Measurements from ENCODE around the gene SPDYE2. TPM values are rescaled to one million over a fixed set of nuclear protein-coding genes. Genes with fewer than 3 reads are reported as not detected.
"Not testable (repeated sequence)": the region's sequence is repeated elsewhere in the genome, so short reads cannot be mapped to it uniquely, and the experiment has no call there.

The SPDYE2 gene
- total RNA-seq, 1 donor from 2014 or later: not detected

DNA sequence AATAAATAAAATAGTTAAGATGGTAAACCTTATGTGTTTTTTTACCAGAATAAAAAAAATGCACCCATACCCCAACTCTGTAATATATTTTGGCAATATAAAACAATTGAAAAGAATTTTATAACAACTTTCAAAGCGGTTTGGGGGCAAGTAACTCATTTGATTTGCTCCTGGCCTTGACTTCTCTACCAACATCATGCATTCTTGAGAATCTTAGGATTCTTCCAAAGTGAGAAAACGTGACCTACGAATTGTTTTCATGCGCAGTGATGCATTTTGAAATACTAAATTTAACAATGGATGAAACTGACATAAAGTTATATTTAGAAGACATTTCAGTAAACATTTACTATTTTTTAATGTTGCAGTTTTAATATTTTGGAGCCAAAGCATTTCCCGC lies 30.2 kb upstream of the SPDYE2 start:
- H3K27me3 Mint-ChIP-seq; H3K36me3 Mint-ChIP-seq (ENCODE audit: insufficient read depth); H3K4me1 Mint-ChIP-seq (ENCODE audit: low read depth): not testable (repeated sequence)

DNA sequence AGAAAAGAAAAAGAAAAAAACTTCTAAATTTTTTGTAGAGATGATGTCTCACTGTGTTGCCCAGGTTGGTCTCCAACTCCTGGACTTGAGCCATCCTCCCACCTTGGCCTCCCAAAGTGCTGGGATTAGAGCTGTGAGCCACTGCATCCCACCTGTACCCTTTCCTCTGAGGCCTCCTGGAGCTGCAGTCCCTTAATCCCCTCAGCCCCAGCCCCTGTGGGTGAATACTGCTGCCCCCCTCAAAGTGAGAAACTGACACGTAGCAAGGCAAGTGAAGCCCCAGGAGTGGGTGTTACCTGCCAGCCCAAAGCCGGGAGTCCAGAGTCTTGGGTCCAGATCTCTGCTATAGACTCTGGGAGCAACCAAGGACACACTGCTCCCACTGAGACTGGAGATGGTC lies 26.2 kb upstream of the SPDYE2 start:
- H3K9me3 Mint-ChIP-seq (ENCODE audit: low read depth); H3K27me3 Mint-ChIP-seq; H3K27ac Mint-ChIP-seq; H3K36me3 Mint-ChIP-seq (ENCODE audit: insufficient read depth); H3K4me1 Mint-ChIP-seq (ENCODE audit: low read depth); DNase-seq (ENCODE audit: low spot score, unreplicated experiment); H3K4me3 Mint-ChIP-seq (ENCODE audit: low read depth): not testable (repeated sequence)

More for the DNA sequence above, 30.2 kb upstream of the SPDYE2 start:
- H3K27ac Mint-ChIP-seq; H3K4me3 Mint-ChIP-seq (ENCODE audit: low read depth); H3K9me3 Mint-ChIP-seq (ENCODE audit: low read depth); DNase-seq (ENCODE audit: low spot score, unreplicated experiment): not testable (repeated sequence)

DNA sequence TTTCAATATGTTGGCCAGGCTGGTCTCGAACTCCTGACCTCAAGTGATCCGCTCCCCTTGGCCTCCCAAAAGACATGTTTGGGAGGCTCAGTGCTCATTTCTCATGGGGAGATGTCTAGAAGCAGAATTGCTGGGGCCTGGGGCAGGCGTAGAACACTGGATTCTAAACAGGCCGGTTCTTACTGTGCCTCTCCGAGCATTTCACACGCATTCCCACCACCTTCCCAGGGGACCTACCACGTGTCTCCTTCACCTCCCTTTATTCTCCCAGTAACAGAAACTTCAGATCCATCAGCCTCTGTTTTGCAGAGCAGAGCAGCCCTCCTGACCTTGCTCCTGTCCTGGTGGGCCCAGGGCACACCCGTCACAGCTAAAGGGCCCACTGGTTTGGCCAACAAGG lies 23.8 kb upstream of the SPDYE2 start:
- not testable (repeated sequence) for H3K36me3 Mint-ChIP-seq (ENCODE audit: insufficient read depth); DNase-seq (ENCODE audit: low spot score, unreplicated experiment); H3K27me3 Mint-ChIP-seq; H3K4me1 Mint-ChIP-seq (ENCODE audit: low read depth); H3K4me3 Mint-ChIP-seq (ENCODE audit: low read depth); H3K27ac Mint-ChIP-seq; H3K9me3 Mint-ChIP-seq (ENCODE audit: low read depth)

DNA sequence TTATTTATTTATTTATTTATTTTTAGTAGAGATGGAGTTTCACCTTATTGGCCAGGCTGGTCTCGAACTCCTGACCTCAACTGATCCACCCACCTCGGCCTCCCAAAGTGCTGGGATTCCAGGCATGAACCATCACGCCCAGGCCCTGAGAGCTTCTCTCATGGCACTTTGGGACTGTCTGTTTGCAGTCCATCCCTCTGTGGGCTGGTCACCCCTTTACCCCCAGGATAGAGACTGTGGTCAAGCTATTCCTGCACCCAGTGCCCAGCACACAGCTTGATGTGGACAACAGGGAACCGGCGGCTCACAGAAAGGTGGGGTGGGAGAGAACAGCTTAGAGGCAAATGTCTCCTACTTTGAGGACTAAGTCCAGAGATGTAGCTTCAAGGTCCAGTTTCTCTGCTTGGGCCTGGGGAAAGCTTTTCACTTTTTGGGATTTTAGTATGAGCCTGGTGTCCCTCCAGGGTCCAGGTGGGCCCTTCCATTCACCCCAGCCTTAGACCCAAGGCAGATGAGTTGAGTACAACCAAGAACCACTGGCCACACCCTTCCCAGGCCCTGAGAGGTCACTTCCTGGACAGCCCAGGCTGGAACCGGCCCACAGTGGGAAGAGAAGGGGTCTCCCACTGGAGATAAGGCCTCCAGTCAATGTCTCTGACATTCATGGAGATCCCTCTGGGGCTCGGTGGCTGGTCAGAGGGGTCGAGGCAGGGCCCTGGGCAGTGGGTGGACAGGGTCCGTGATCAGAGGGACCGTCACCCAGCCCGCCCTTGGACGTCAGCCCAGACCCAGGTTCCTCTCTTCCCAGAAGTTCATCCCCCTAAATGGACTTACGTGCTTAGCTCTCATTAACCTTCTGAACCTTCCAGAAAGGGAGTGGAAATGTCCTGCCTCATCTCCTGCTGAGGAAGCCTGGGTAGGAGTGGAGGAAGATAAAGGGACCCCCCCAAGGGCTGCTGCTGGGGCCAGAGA lies 22.9 kb upstream of the SPDYE2 start:
- DNase-seq (ENCODE audit: low spot score, unreplicated experiment); H3K4me3 Mint-ChIP-seq (ENCODE audit: low read depth); H3K27me3 Mint-ChIP-seq; H3K27ac Mint-ChIP-seq; H3K36me3 Mint-ChIP-seq (ENCODE audit: insufficient read depth); H3K4me1 Mint-ChIP-seq (ENCODE audit: low read depth); H3K9me3 Mint-ChIP-seq (ENCODE audit: low read depth): not testable (repeated sequence)

DNA sequence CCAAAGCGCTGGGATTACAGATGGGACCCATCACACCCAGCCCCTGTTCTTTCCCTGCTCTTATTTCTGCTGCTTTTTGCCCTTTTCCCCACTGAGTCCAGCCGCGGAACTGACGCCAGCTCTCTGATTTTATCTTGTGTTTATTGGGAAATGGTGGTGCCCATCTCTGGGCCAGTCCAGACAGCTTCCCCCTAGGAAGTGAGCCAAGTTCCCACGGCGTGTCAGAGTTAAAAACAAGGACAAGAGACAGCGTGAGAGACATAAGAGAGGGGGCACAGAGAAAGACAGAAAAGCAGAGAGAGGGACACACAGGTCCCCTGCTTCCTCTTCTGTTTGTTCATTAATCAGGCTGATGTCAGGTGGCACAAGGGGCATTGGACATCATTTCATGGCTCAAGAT lies 19.4 kb upstream of the SPDYE2 start:
- H3K27me3 Mint-ChIP-seq; H3K4me1 Mint-ChIP-seq (ENCODE audit: low read depth); H3K27ac Mint-ChIP-seq; H3K4me3 Mint-ChIP-seq (ENCODE audit: low read depth); H3K36me3 Mint-ChIP-seq (ENCODE audit: insufficient read depth); DNase-seq (ENCODE audit: low spot score, unreplicated experiment); H3K9me3 Mint-ChIP-seq (ENCODE audit: low read depth): not testable (repeated sequence)

DNA sequence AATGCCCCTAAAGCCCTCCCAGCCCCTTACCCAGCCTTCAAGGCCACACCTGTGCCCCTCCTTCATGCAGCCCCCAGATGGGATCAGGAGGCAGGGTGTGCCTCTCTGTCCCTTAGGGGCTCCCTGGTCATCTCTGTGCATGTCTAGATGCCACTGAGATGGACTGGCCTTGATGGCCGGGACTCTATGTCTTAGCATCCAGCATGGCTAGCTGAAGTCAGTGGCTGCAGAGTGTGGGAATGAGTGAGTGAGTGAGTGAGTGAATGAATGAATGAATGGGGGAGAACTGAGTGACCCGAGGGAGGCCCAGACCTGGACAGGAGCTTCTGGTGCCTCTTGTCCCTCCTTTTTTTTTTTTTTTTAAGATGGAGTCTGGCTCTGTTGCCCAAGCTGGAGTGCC lies 18.9 kb upstream of the SPDYE2 start:
- H3K27ac Mint-ChIP-seq; H3K36me3 Mint-ChIP-seq (ENCODE audit: insufficient read depth); H3K27me3 Mint-ChIP-seq; H3K4me3 Mint-ChIP-seq (ENCODE audit: low read depth); H3K4me1 Mint-ChIP-seq (ENCODE audit: low read depth); DNase-seq (ENCODE audit: low spot score, unreplicated experiment); H3K9me3 Mint-ChIP-seq (ENCODE audit: low read depth): not testable (repeated sequence)

DNA sequence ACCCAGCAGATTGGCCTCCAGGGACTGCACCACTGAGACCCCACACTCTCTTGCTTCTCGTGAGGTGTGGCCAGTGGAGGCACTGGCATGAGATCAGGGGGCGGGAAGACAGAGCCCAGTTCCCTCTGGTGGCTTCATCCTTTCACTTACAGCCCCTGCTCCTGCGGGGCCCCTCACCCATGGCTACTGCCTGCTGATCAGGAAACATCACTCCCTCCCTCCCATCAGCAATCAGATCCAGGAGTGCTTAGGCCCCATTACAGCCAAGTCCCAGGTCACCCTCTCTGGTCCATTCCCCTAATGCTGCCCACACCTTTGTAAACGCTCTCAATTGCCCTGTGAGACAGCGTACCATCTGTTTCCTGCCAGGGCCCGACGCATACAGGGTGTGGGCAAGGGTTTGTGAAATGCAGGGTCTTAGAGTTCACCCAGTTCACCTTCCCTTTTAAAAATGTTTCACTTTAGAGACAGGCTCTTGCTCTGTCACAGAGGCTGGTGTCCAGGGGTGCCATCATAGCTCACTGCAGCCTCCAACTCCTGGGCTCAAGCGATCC lies 15.9 kb upstream of the SPDYE2 start:
- not testable (repeated sequence) for H3K4me1 Mint-ChIP-seq (ENCODE audit: low read depth); H3K27ac Mint-ChIP-seq; DNase-seq (ENCODE audit: low spot score, unreplicated experiment)

DNA sequence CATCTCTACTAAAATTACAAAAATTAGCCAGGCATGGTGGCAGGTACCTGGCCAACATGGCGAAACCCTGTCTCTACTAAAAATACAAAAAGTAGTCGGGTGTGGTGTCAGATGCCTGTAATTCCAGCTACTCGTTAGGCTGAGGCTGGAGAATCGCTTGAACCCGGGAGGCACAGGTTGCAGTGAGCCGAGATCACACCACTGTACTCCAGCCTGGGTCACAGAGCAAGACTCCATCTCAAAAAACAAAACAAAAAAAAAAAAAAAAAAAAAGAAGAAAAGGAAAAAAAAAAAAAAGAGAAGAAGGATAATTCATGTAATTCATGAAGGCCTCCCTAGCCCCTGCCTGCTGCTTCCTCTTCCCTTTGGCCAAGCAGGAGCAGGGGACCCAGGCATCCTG lies 10.4 kb upstream of the SPDYE2 start:
- H3K27me3 Mint-ChIP-seq; H3K4me1 Mint-ChIP-seq (ENCODE audit: low read depth); H3K4me3 Mint-ChIP-seq (ENCODE audit: low read depth); H3K27ac Mint-ChIP-seq; DNase-seq (ENCODE audit: low spot score, unreplicated experiment); H3K36me3 Mint-ChIP-seq (ENCODE audit: insufficient read depth); H3K9me3 Mint-ChIP-seq (ENCODE audit: low read depth): not testable (repeated sequence)

More for the DNA sequence above, 15.9 kb upstream of the SPDYE2 start:
- not testable (repeated sequence) for H3K9me3 Mint-ChIP-seq (ENCODE audit: low read depth); H3K27me3 Mint-ChIP-seq; H3K36me3 Mint-ChIP-seq (ENCODE audit: insufficient read depth); H3K4me3 Mint-ChIP-seq (ENCODE audit: low read depth)

DNA sequence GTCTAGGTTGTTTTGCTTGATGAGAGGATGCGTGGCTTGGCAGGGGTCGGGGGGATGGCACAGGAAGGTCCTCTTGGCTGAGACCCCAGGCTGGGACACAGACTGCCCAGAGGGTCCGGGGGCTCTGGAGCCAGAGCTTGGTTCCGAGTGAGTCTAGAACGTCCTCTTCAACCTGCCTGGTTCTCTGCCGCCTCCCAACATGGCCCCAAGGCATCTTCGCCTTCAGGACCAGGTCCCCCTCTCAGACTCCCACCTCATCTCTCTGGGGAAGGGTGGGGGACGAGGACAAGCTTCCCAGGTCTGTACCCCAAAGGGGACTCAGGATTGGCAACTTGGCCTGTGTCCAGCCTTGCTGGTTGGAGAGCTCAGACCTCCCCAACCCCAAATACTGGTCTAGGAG lies 8.9 kb upstream of the SPDYE2 start:
- H3K4me1 Mint-ChIP-seq (ENCODE audit: low read depth); H3K36me3 Mint-ChIP-seq (ENCODE audit: insufficient read depth); H3K27me3 Mint-ChIP-seq; H3K27ac Mint-ChIP-seq; DNase-seq (ENCODE audit: low spot score, unreplicated experiment); H3K9me3 Mint-ChIP-seq (ENCODE audit: low read depth); H3K4me3 Mint-ChIP-seq (ENCODE audit: low read depth): not testable (repeated sequence)

DNA sequence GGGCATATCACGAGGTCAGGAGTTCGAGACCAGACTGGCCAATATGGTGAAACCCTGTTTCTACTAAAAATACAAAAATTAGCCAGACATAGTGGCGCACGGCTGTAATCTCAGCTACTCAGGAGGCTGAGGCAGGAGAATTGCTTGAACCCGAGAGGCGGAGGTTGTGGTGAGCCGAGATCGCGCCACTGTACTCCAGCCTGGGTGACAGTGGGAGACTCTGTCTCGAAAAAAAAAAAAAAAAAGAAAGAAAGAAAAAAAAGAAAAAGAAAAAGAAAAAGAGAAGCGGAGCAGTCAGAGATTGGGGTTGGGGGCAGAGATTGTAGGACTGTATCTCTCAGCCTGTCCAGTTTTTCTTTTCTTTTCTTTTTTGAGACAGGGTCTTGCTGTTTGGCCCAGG lies 8.3 kb upstream of the SPDYE2 start:
- DNase-seq (ENCODE audit: low spot score, unreplicated experiment); H3K36me3 Mint-ChIP-seq (ENCODE audit: insufficient read depth); H3K9me3 Mint-ChIP-seq (ENCODE audit: low read depth); H3K4me1 Mint-ChIP-seq (ENCODE audit: low read depth); H3K27ac Mint-ChIP-seq; H3K4me3 Mint-ChIP-seq (ENCODE audit: low read depth); H3K27me3 Mint-ChIP-seq: not testable (repeated sequence)

DNA sequence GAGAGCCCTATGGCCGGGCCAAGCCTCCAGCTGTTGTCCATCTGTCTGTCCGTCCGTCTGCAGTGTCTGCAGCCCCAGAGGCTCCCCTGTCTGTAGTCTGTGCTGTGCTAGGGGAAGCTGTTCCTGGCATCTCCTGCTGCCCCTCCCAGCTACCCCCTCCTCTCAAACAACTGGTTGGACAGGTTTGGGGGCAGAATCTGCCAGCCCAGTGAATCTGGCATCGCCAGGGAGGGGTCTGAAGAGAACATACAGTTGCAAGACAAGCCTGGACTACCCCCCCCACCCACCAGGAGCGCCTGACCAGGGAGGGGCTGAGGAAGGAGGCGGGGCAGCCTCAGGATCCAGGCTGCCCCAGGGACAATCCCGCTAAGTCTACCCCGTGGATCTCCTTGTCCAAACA lies 7.4 kb upstream of the SPDYE2 start, which contains the start of gene UPK3BL2:
TSS of gene UPK3BL2 (minus strand) at position 101 of the 400 bp plus-strand sequence. CDS start at position 41, 60 bp downstream.
- not testable (repeated sequence) for H3K4me3 Mint-ChIP-seq (ENCODE audit: low read depth); H3K27ac Mint-ChIP-seq; H3K4me1 Mint-ChIP-seq (ENCODE audit: low read depth); H3K27me3 Mint-ChIP-seq; H3K36me3 Mint-ChIP-seq (ENCODE audit: insufficient read depth); H3K9me3 Mint-ChIP-seq (ENCODE audit: low read depth); DNase-seq (ENCODE audit: low spot score, unreplicated experiment)

DNA sequence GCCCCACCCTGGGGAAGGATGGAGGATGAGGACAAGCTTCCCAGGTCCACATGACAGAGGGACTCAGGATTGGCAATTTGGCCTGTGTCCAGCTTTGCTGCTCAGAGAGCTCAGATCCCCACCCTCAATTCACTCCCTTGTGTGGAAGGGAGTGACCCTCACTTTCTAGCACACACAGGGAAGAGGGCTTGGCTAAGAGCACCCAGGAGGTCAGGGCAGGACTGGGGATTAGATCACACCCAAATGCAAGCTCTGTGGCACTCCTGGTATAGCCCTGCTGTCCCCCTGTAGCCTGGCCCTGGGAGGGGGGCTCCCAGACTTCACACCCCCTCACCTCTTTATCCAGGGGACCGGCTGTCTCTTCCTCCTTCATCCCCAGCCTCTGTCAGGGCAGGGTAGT lies 6.7 kb upstream of the SPDYE2 start:
- H3K36me3 Mint-ChIP-seq (ENCODE audit: insufficient read depth); H3K9me3 Mint-ChIP-seq (ENCODE audit: low read depth); DNase-seq (ENCODE audit: low spot score, unreplicated experiment); H3K4me1 Mint-ChIP-seq (ENCODE audit: low read depth); H3K27me3 Mint-ChIP-seq; H3K4me3 Mint-ChIP-seq (ENCODE audit: low read depth); H3K27ac Mint-ChIP-seq: not testable (repeated sequence)

DNA sequence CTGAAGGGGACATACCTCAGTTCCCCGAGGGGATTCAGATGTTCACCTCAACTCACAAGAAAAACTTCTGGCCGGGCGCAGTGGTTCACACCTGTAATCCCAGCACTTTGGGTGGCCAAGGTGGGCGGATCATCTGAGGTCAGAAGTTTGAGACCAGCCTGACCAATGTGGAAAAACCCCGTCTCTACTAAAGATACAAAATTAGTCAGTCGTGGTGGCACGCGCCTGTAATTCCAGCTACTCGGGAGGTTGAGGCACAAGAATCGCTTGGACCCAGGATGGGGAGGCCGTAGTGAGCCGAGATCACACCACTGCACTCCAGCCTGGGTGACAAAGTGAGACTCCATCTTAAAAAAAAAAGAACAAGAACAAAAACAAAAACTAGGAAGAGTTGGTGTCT lies 5.7 kb upstream of the SPDYE2 start:
- not testable (repeated sequence) for H3K9me3 Mint-ChIP-seq (ENCODE audit: low read depth); H3K27me3 Mint-ChIP-seq; H3K36me3 Mint-ChIP-seq (ENCODE audit: insufficient read depth); H3K27ac Mint-ChIP-seq; H3K4me3 Mint-ChIP-seq (ENCODE audit: low read depth); H3K4me1 Mint-ChIP-seq (ENCODE audit: low read depth); DNase-seq (ENCODE audit: low spot score, unreplicated experiment)
